Neutrophil (primary cell): Measurements from ENCODE around the gene KCTD21.

Source experiments
- H3K27ac ChIP-seq: fragments of 200-600 bp; sonication (generic); 2 replicates; pipeline ENCODE4 v1.5.1; 2016; ENCODE audit warnings: mild to moderate bottlenecking, moderate library complexity
- H3K27me3 ChIP-seq: fragments of 200-600 bp; sonication (generic); 2 replicates; pipeline ENCODE4 v1.6.0; 2016; ENCODE audit warnings: mild to moderate bottlenecking
- H3K36me3 ChIP-seq: fragments of 200-600 bp; sonication (generic); 2 replicates; pipeline ENCODE4 v1.5.1; 2017
- H3K4me1 ChIP-seq, 2 experiments: fragments of 200-600 bp in 1 of 2; sonication (generic) in 1 of 2; 1 replicate in 1 of 2; 2 replicates in 1 of 2; pipeline versions ENCODE4 v1.5.1 to v1.6.1; 2013 to 2016; ENCODE audit warnings: low read depth in 1 of 2, low read length in 1 of 2, mild to moderate bottlenecking in 1 of 2, moderate library complexity in 1 of 2; ENCODE audit not compliant: control insufficient read depth in 1 of 2, insufficient read depth in 1 of 2
- H3K4me3 ChIP-seq, 2 experiments: fragments of 200-600 bp in 1 of 2; sonication (generic) in 1 of 2; 1 replicate in 1 of 2; 2 replicates in 1 of 2; pipeline ENCODE4 v1.5.1; 2013 to 2016; ENCODE audit warnings: low read depth in 1 of 2, low read length in 1 of 2, mild to moderate bottlenecking in 1 of 2, moderate library complexity in 1 of 2
- H3K9me3 ChIP-seq: fragments of 200-600 bp; sonication (generic); 2 replicates; pipeline ENCODE4 v1.5.1; 2016
- TF ChIP-seq, protein P1 (sequence below): fragments of 200-600 bp; sonication (generic); IDR thresholded peaks from 2 replicates; pipeline ENCODE4 v1.5.1; 2016; ENCODE audit warnings: antibody characterized with exemption

KCTD21 gene

DNA sequence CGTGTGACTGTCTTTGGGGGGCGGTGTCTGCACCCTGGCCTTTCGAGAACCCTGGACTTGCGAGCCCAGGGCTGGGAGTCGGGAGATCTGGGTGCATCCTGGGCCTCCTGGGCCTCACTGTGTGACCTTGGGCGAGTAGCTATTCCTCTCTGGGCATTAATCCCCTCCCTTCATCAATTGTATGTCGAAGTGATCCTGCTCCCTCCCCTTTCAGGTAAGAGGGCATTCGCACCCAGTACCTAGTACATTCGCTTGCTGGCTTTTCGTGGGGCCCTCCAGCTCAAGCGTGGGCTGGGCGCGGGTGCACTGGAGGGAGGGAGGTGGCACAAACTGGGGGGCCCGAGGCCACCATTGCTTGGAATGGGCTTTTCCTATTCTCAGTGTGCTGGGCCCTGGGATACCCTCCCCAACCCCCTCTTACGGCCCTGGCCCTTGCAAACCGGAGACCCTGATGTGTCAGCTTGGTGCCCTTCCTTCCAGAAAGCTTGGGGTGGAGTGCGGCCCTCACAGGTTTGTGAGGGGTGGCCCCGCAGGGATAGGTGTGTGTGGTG, 823 bp upstream of the KCTD21 start:
- peak overlapping the region; percentile 73 to 99 for H3K4me3 ChIP-seq
- peaks cover 13% of the 10 kb centered on the region for H3K36me3 ChIP-seq
- peaks cover 29% of the 10 kb centered on the region in 2 experiments for H3K4me1 ChIP-seq
- peak overlapping the region; percentile 91 for H3K27ac ChIP-seq
- H3K27me3 ChIP-seq = no peaks in the 10 kb centered on the region
- no peaks in the 10 kb centered on the region for H3K9me3 ChIP-seq
- TF ChIP-seq, protein P1, sequence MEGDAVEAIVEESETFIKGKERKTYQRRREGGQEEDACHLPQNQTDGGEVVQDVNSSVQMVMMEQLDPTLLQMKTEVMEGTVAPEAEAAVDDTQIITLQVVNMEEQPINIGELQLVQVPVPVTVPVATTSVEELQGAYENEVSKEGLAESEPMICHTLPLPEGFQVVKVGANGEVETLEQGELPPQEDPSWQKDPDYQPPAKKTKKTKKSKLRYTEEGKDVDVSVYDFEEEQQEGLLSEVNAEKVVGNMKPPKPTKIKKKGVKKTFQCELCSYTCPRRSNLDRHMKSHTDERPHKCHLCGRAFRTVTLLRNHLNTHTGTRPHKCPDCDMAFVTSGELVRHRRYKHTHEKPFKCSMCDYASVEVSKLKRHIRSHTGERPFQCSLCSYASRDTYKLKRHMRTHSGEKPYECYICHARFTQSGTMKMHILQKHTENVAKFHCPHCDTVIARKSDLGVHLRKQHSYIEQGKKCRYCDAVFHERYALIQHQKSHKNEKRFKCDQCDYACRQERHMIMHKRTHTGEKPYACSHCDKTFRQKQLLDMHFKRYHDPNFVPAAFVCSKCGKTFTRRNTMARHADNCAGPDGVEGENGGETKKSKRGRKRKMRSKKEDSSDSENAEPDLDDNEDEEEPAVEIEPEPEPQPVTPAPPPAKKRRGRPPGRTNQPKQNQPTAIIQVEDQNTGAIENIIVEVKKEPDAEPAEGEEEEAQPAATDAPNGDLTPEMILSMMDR = no peak

DNA sequence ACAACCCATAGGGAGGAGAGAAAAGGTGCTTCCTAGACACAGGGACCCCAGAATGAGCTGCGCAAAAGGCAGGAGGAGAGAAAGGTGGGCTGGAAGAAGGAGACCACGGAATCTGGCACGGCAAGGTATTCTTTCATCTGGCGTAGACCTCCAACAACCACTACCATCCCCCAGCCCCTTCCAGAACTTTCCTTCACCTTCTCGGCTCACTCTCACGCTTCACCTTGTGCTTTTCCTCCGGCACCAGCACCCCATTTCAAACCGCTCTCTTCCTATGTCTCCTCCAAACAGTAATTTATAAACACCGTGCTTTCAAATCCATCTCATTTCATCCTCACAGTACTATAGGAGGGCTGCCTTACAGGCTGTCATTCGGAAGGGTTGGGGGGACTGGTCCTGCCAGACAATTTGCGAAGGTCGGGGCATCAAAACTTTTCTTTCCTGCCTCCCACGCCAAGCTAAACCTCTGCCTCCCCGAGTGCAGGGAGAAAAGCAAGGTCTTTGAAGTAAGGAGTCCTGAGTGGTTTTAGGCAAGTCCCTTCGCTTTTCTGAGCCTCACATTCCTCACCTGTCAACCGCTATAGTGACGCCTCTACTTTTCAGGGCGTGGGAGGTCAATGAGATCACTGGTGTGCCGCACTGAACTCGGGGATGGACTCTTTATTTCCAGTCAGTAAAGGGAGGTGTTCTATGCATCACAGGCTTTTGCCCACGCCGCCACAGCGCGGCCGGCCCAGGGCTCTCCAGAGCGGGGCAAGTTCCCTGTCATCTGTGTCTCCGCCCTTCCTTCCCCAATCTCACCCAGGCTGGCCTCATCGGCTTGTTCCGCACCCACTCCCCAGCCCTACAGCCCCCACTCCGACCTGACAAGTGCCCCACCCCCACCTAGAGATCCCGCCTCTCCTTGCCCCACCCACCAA, 800 bp downstream of the KCTD21 start:
- Histone ChIP-seq H3K27ac (peak overlapping the region; percentile 91), H3K27me3 (no peaks in the 10 kb centered on the region), H3K4me3 (peak overlapping the region; percentile 73 to 99), H3K36me3 (peaks cover 13% of the 10 kb centered on the region), H3K4me1 (peaks cover 29% of the 10 kb centered on the region in 2 experiments), H3K9me3 (no peaks in the 10 kb centered on the region)
- TF ChIP-seq, protein P1 = no peak

DNA sequence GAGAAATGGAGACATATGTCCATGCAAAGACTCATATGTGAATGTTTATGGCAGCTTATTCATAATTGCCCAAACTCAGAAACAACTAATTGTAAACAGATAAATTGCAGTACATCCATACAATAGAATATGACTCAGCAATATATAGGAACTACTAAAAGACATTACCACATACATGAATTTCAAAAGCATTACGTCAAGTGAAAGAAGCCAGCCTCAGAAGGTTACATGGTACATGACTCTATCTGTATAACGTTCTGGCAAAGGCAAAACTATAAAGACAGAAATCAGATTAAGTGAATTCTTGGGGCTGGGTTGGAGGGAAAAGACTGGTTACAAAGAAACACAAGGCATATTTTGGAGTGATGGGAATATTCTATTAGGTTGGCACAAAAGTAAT, 7.2 kb downstream of the KCTD21 start:
- no peaks in the 10 kb centered on the region for H3K27me3 ChIP-seq
- no peaks in the 10 kb centered on the region for H3K9me3 ChIP-seq
- peaks cover 17% of the 10 kb centered on the region for H3K36me3 ChIP-seq
- peak overlapping the region; percentile 7 for H3K27ac ChIP-seq
- TF ChIP-seq, protein P1 = no peak
- no peak overlapping the region for H3K4me3 ChIP-seq
- peaks cover 8% of the 10 kb centered on the region in 2 experiments for H3K4me1 ChIP-seq

DNA sequence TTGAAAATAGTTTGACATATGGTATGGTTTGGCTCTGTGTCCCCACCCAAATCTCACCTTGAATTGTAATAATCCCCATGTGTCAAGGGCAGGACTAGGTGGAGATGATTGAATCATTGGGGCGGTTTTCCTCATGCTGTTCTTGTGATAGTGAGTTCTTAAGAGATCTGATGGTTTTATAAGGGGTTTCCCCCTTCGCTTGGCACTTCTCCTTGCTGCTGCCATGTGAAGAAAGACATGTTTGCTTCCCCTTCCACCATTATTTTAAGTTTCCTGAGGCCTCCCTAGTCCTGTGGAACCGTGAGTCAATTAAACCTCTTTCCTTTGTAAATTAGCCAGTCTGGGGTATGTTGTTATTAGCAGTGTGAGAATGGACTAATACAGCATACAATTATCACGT, 7.7 kb downstream of the KCTD21 start:
- H3K36me3 ChIP-seq = peaks cover 14% of the 10 kb centered on the region
- no peaks in the 10 kb centered on the region for H3K27me3 ChIP-seq
- TF ChIP-seq, protein P1 = no peak
- H3K4me3 ChIP-seq = no peak overlapping the region
- no peaks in the 10 kb centered on the region for H3K9me3 ChIP-seq
- peak overlapping the region; percentile 7 for H3K27ac ChIP-seq
- peaks cover 8% of the 10 kb centered on the region in 2 experiments for H3K4me1 ChIP-seq

DNA sequence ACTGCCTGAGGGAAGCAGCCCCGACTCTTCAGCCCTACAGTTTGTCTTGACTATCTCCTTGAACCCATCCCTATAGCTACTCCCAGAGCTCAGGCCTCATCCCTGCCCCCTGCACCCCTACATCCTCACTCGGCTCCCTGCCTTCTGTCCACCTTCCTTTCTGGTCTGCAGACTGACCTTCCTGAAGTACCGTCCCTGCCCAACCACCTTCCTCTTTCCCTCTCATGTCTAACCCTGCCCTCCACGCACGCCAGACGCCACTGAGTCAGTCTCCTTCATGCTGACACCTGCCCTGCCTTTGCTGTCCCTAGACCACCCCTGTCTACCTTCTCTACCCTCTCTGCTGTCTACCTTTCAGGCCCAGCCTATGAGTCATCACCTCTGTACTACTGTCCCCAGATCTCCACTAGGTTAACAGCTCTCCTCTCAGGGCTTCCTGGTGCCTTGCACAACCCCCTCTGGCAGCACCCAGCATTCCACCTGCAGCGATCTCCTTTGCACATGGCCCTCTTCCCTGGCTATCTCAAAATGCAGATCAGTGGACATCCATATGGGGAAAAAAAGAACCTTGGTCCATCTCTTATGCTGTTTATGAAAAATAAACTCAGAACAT, 8.9 kb downstream of the KCTD21 start:
- Histone ChIP-seq H3K4me1 (peaks cover 8% of the 10 kb centered on the region in 2 experiments), H3K9me3 (no peaks in the 10 kb centered on the region), H3K27me3 (no peaks in the 10 kb centered on the region), H3K27ac (no peak overlapping the region), H3K36me3 (peaks cover 12% of the 10 kb centered on the region), H3K4me3 (no peak overlapping the region)
- TF ChIP-seq, protein P1 = no peak
